B cell (primary cell): ENCODE measurements around the gene RPTOR. TPM values are rescaled to one million over a fixed set of nuclear protein-coding genes. Genes with fewer than 3 reads are reported as not detected.

Experiments
- ATAC-seq: fragments of 200-7000 bp; cut with Tn5 transposase; one replicate; pipeline ENCODE4 v1.10.0; 2021; ENCODE audit warnings: low read depth, mild to moderate bottlenecking, moderate number of reproducible peaks, moderate library complexity
- CTCF ChIA-PET: fragments of 350-600 bp; sonication (Branson Sonifier 250); formaldehyde crosslinking; loops from one replicate; lab custom pipeline; 2021; ENCODE audit warnings: antibody characterized with exemption, inconsistent platforms; lab: Charles Lee
- POLR2A ChIA-PET: fragments of 350-600 bp; sonication (Branson Sonifier 250); formaldehyde crosslinking; loops from one replicate; lab custom pipeline; 2021; ENCODE audit warnings: antibody characterized with exemption; lab: Charles Lee
- DNase-seq: peaks from one replicate; pipeline ENCODE4 v3.0.0; 2013
- H2AFZ ChIP-seq: 2 replicates; pipeline ENCODE4 v1.6.1; 2012; ENCODE audit warnings: mild to moderate bottlenecking, low read depth, low read length; ENCODE audit not compliant: insufficient read depth, poor library complexity, severe bottlenecking
- H3K27ac ChIP-seq, 2 donors: 1 replicate in 1 of 2; 2 replicates in 1 of 2; pipeline ENCODE4 v1.5.1; 2012 to 2013; ENCODE audit warnings: low read length in 2 of 2, mild to moderate bottlenecking in 2 of 2, moderate library complexity in 1 of 2
- H3K27me3 ChIP-seq, 4 experiments: fragments of 200-600 bp in 1 of 4; sonication (generic) in 1 of 4; replicated peaks in 1 of 4; 1 replicate in 2 of 4; 2 replicates in 2 of 4; pipeline versions ENCODE4 v1.6.1 to v1.7.0; 2013 to 2016; ENCODE audit warnings: low read length in 3 of 4, mild to moderate bottlenecking in 2 of 4, mixed read lengths in 1 of 4, moderate library complexity in 1 of 4; ENCODE audit not compliant: insufficient read depth in 4 of 4, control insufficient read depth in 3 of 4; ENCODE audit errors: control extremely low read depth in 1 of 4
- H3K36me3 ChIP-seq, 2 experiments: replicated peaks in 1 of 2; 1 replicate in 1 of 2; 2 replicates in 1 of 2; pipeline versions ENCODE4 v1.6.1 to v1.7.1; 2013; ENCODE audit warnings: low read length in 1 of 2; ENCODE audit not compliant: insufficient read depth in 2 of 2, control insufficient read depth in 1 of 2; ENCODE audit errors: control extremely low read depth in 1 of 2, extremely low read depth in 1 of 2
- H3K4me1 ChIP-seq, 2 donors: fragments of 200-600 bp in 1 of 2; sonication (generic) in 1 of 2; 1 replicate in 1 of 2; 2 replicates in 1 of 2; pipeline versions ENCODE4 v1.5.1 to v1.6.1; 2013 to 2017; ENCODE audit warnings: low read length in 2 of 2; ENCODE audit not compliant: control insufficient read depth in 2 of 2, insufficient read depth in 2 of 2
- H3K4me2 ChIP-seq: replicated peaks from 2 replicates; pipeline ENCODE3; 2012; ENCODE audit warnings: mild to moderate bottlenecking, low read depth, low read length; ENCODE audit not compliant: poor library complexity, severe bottlenecking
- H3K4me3 ChIP-seq, 5 experiments: fragments of 200-600 bp in 1 of 5; sonication (generic) in 1 of 5; 1 replicate in 3 of 5; 2 replicates in 2 of 5; pipeline versions ENCODE4 v1.5.1 to v1.7.0; 2011 to 2016; ENCODE audit warnings: low read length in 4 of 5, mild to moderate bottlenecking in 4 of 5, low read depth in 2 of 5, control low read depth in 1 of 5, moderate library complexity in 1 of 5; ENCODE audit not compliant: insufficient read depth in 1 of 5; ENCODE audit errors: control extremely low read depth in 1 of 5, extremely low read depth in 1 of 5
- H3K79me2 ChIP-seq: fragments of 200-600 bp; sonication (generic); one replicate; pipeline ENCODE4 v1.6.0; 2016; ENCODE audit warnings: low read length; ENCODE audit not compliant: control insufficient read depth, insufficient read depth
- H3K9ac ChIP-seq: fragments of 200-600 bp; sonication (generic); 2 replicates; pipeline ENCODE4 v1.6.1; 2017; ENCODE audit warnings: mild to moderate bottlenecking, low read length, moderate library complexity
- H3K9me3 ChIP-seq, 3 donors: one replicate each; pipeline versions ENCODE4 v1.6.1 to v1.7.1; 2013; ENCODE audit warnings: low read length in 2 of 3; ENCODE audit not compliant: control insufficient read depth in 2 of 3, insufficient read depth in 1 of 3; ENCODE audit errors: control extremely low read depth in 1 of 3
- H4K20me1 ChIP-seq: 2 replicates; pipeline ENCODE4 v1.6.0; 2012; ENCODE audit warnings: mild to moderate bottlenecking, low read length; ENCODE audit not compliant: insufficient read depth, control insufficient read depth, poor library complexity, severe bottlenecking
- H3K27ac Mint-ChIP-seq: one replicate; pipeline ENCODE4 v1.8.0; 2021; ENCODE audit warnings: mixed read lengths
- H3K27me3 Mint-ChIP-seq: one replicate; pipeline ENCODE4 v1.8.0; 2021; ENCODE audit warnings: mixed read lengths
- H3K4me1 Mint-ChIP-seq: one replicate; pipeline ENCODE4 v1.8.0; 2021; ENCODE audit warnings: mixed read lengths
- H3K4me3 Mint-ChIP-seq: one replicate; pipeline ENCODE4 v1.8.0; 2021; ENCODE audit warnings: mixed read lengths
- H3K9me3 Mint-ChIP-seq: one replicate; pipeline ENCODE4 v1.8.0; 2022; ENCODE audit warnings: mixed read lengths; ENCODE audit not compliant: insufficient read depth
- CTCF ChIP-seq: fragments of 200-600 bp; IDR thresholded peaks from one replicate; pipeline ENCODE4 v1.8.0; 2022; ENCODE audit warnings: antibody characterized with exemption, mild to moderate bottlenecking
- EZH2 ChIP-seq: IDR thresholded peaks from 2 replicates; pipeline ENCODE4 v1.6.1; 2012; ENCODE audit warnings: borderline replicate concordance, low read depth, mild to moderate bottlenecking, moderate library complexity, low read length; ENCODE audit not compliant: insufficient read depth, poor library complexity, severe bottlenecking
- WGBS: methylation state at CpG from one replicate; pipeline ENCODE4 v1.1.5; 2013; ENCODE audit warnings: missing lambda C conversion rate; ENCODE audit not compliant: insufficient coverage; 5-methylcytosine and 5-hydroxymethylcytosine counted together
- intact Hi-C: fragments of 100-400 bp; cut with micrococcal nuclease; formaldehyde crosslinking; loops from one replicate; pipeline ENCODE4 v1.10.0; 2022
- polyA plus RNA-seq: library from polyadenylated mRNA; depleted of rRNA; stranded (reverse); fragments of >200 nt; gene quantifications from 2 replicates; pipeline ENCODE4 v1.2.3, GENCODE V29; 2012
- total RNA-seq, 2 donors: library from RNA; stranded (reverse); fragments of 120-200 nt in 1 of 2; gene quantifications; 1 replicate in 1 of 2; 2 replicates in 1 of 2; pipeline versions ENCODE4 v1.2.3 to v1.2.4, GENCODE V29; 2013 to 2022

The RPTOR gene
- total and polyA plus RNA-seq, 2 donors (not counting 1 experiment from before 2014, with no cell fraction given) = 13.4 to 58.8 TPM

- H3K4me3 ChIP-seq = no peak overlapping the region
- H2AFZ ChIP-seq = no peak overlapping the region
- no peak for DNase-seq
- no peak overlapping the region for H3K9ac ChIP-seq
- H4K20me1 ChIP-seq = no peaks in the 10 kb centered on the region
- peak overlapping the region; percentile 56 for H3K27ac Mint-ChIP-seq
- H3K27ac ChIP-seq = peak overlapping the region in 1 of 2 donors; percentile 26
- H3K27me3 ChIP-seq = no peaks in the 10 kb centered on the region
- H3K4me3 Mint-ChIP-seq = no peak overlapping the region
- H3K79me2 ChIP-seq = no peaks in the 10 kb centered on the region
- intact Hi-C loops = no loop called here
- H3K36me3 ChIP-seq = peaks cover 0 to 24% of the 10 kb centered on the region in 2 experiments
- no peaks in the 10 kb centered on the region for H3K27me3 Mint-ChIP-seq
- no peaks in the 10 kb centered on the region for H3K9me3 ChIP-seq
- WGBS = 89% methylated on average over 11 of the region's 18 CpGs
- peaks cover 41% of the 10 kb centered on the region for H3K4me1 Mint-ChIP-seq
- POLR2A ChIA-PET = no interaction called here
- no peak overlapping the region for H3K4me2 ChIP-seq
- CTCF ChIA-PET = interaction anchor here (1.0 kb wide), 1 partner anchor 21 kb away, joined by 3 read pairs; no protein-coding TSS in a partner anchor
- TF ChIP-seq EZH2 (no peak), CTCF (no peak)
- H3K4me1 ChIP-seq = peaks cover 13 to 20% of the 10 kb centered on the region in 2 donors
- no peak for ATAC-seq
- H3K9me3 Mint-ChIP-seq = no peaks in the 10 kb centered on the region
These were observed 214.1 kb downstream of the RPTOR start for GRCh38 chr17:80758481-80759376.

- no peaks in the 10 kb centered on the region for H3K27me3 Mint-ChIP-seq
- H3K4me1 Mint-ChIP-seq = peaks cover 41% of the 10 kb centered on the region
- Histone ChIP-seq H3K4me1 (peaks cover 13 to 20% of the 10 kb centered on the region in 2 donors), H3K4me3 (no peak overlapping the region), H2AFZ (no peak overlapping the region), H4K20me1 (no peaks in the 10 kb centered on the region), H3K27me3 (no peaks in the 10 kb centered on the region), H3K9ac (no peak overlapping the region), H3K9me3 (no peaks in the 10 kb centered on the region), H3K4me2 (no peak overlapping the region), H3K36me3 (peaks cover 0 to 20% of the 10 kb centered on the region in 2 experiments), H3K79me2 (no peaks in the 10 kb centered on the region), H3K27ac (no peak overlapping the region)
- no CpG with 5 or more reads among the region's 2 CpGs for WGBS
- ATAC-seq = no peak
- CTCF ChIA-PET = no interaction called here
- no peak for TF ChIP-seq EZH2
- no peak for TF ChIP-seq CTCF
- H3K27ac Mint-ChIP-seq = peak overlapping the region; percentile 56
- DNase-seq = no peak
- POLR2A ChIA-PET = no interaction called here
- H3K4me3 Mint-ChIP-seq = no peak overlapping the region
- H3K9me3 Mint-ChIP-seq = no peaks in the 10 kb centered on the region
- intact Hi-C loops = no loop called here
These were observed 214.7 kb downstream of the RPTOR start for GRCh38 chr17:80759377-80759673.
